GM21526 (cell line): ENCODE data around the gene MFSD2B.
"Not testable (repeated sequence)": the region's sequence is repeated elsewhere in the genome, so short reads cannot be mapped to it uniquely, and the experiment has no call there.

Source experiments
- ATAC-seq: cut with Tn5 transposase; IDR thresholded peaks from one replicate; pipeline ENCODE4 v1.9.1; 2021; ENCODE audit warnings: moderate library complexity; ENCODE audit not compliant: unreplicated experiment, low FRiP score

MFSD2B gene, protein sequence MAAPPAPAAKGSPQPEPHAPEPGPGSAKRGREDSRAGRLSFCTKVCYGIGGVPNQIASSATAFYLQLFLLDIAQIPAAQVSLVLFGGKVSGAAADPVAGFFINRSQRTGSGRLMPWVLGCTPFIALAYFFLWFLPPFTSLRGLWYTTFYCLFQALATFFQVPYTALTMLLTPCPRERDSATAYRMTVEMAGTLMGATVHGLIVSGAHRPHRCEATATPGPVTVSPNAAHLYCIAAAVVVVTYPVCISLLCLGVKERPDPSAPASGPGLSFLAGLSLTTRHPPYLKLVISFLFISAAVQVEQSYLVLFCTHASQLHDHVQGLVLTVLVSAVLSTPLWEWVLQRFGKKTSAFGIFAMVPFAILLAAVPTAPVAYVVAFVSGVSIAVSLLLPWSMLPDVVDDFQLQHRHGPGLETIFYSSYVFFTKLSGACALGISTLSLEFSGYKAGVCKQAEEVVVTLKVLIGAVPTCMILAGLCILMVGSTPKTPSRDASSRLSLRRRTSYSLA

GRCh38 chr2:24009680-24010476 lies at the start of gene MFSD2B:
MFSD2B (plus strand) TSS chr2:24010085; CDS start chr2:24010097, 12 bp downstream.
- ATAC-seq: no peak

DNA sequence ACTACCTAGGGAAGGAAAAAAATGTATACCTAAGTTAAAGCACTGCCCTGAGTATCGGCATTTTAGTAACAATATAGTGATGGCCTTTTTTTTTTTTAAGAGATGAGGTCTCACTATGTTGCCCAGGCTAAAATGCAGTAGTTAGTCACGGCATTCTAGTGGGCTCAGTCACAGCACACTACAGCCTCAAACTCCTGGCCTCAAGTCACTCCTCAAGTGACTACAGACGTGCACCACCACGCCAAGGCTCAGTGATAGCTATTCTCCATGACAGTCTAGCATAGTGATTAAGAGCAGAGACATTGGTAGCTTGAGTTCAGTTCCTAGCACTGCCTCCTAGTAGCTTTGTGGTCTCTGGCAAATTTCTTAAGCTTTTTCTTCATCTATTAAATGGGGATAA lies 42.0 kb upstream of the MFSD2B start:
- no peak for ATAC-seq

GRCh38 chr2:23976883-23977282 lies 33.0 kb upstream of the MFSD2B start:
- no peak for ATAC-seq

- ATAC-seq: no peak
Measured at GRCh38 chr2:23988371-23988770, 21.5 kb upstream of the MFSD2B start.

DNA sequence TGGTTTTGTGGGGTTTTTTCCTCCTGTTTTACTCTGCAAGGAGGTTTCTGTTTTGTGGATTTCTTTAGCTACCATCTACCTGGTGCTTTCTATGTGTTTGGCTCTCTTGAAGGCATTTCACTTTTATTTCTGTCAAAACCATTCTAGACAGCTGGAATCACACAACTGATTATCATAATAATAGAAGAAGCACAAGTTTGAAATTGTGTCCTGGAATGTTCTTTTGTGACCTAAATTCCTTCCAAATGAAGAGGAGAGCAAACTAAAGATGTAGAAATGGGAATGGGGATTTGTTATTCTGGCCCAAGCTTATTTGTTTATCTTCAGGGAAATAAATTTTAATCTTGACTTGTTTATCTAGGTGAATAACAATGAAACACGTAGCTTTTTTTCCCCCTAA lies 17.0 kb upstream of the MFSD2B start:
- no peak for ATAC-seq

- ATAC-seq: no peak
Measured at GRCh38 chr2:23993736-23994269, 16.1 kb upstream of the MFSD2B start.

- ATAC-seq: no peak
Measured at GRCh38 chr2:23994567-23994966, 15.3 kb upstream of the MFSD2B start.

DNA sequence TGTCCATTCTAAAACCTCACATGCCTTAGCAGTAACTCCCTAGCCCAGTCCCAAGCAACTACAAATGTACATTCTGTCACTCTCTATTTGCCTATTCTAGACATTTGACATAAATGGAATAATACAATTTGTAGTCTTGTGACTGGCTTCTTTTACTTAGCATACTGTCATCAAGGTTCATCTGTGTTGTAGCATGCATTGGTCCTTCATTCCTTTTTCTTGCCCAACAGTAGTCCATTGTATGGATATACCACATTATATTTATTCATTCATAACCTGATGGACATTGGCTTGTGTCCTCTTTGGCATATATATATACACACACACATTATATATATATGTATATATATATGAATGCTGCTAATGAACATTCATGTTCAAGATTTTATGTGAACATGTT lies 2.2 kb upstream of the MFSD2B start:
- ATAC-seq: no peak

DNA sequence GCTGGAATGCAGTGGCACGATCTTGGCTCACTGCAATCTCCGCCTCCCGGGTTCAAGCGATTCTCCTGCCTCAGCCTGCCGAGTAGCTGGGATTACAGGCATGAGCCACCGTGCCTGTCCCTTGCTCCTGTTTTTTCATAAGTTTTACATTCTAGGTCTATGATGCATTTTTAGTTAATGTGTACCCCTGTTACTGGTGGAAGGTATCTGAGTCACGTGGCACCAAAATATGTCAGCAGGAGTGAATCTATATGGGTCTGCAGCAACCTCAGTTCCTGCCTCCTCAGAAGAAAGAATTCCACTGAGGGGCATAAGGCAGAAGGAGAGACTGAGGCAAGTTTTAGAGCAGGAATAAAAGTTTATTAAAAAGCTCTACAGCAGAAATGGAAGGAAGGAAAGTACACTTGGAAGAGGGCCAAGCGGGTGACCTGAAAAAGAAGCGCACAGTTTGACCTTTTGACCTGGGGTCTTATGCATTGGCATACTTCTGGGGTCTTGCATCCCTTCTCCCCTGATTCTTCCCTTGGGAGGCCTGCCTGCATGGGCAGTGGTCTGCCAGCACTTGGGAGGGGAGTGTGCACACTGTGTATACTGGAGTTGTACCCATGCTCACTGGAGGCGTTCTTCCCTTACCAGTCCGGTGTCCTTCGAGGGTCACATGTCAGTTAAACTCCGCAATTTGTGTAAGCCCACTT lies 1.1 kb upstream of the MFSD2B start:
- no peak for ATAC-seq

DNA sequence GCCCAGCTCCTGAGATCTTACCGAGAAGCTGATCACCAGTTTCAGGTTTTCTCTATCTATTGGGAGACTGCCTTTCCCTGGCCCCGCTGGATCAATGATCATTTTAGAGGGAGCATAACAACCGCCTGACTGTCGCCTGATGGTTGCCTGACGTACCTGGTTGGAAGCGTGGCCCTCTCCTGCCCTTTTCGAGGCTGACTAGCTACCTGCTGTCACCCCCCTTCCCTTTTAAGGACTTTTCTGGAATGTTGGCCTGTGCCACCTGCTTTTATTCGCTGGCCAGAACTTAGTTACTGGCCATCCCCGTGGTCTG lies 562 bp upstream of the MFSD2B start:
- ATAC-seq: no peak

GRCh38 chr2:24010477-24011249 lies 778 bp downstream of the MFSD2B start:
- ATAC-seq: no peak

DNA sequence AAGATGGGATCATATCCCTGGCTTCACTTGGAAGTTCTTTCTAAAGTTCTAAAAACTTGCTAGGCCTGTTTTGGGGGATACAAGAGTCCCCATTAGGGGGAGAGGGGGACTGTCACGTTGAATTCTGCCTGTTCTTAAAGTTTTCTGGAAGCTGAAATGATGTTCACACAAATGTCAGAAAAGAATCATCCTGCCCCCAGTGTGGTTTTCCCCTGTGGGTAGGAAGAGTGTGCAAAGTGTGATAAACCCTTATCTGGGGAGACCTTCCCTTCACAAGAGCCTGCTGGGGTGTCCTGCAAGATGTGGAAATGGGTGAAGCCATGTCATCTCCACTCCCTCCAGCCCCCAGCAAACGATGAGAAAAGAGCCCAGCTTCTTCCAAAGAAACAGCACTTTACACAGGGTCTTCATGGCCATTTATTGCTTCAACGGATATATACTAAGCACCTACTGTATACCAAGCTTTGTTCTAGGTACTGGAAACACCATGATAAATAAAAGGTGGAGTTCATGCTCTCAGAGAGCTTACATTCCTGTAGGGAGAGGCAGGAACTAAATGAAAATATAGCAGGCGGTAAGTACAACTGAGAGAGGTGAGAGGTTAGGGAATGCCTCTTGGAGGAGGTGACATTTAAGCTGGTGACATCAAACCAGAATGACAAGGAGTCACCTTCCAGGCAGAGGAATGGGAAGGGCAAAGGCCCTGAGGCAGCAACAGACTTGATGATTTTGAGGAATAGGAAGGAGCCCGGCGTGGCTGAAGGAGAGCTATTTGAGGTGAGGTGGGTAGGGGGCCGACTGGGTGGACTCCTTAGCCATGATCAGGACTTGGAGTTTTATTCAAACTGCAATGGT lies 1.6 kb downstream of the MFSD2B start:
- ATAC-seq: no peak

DNA sequence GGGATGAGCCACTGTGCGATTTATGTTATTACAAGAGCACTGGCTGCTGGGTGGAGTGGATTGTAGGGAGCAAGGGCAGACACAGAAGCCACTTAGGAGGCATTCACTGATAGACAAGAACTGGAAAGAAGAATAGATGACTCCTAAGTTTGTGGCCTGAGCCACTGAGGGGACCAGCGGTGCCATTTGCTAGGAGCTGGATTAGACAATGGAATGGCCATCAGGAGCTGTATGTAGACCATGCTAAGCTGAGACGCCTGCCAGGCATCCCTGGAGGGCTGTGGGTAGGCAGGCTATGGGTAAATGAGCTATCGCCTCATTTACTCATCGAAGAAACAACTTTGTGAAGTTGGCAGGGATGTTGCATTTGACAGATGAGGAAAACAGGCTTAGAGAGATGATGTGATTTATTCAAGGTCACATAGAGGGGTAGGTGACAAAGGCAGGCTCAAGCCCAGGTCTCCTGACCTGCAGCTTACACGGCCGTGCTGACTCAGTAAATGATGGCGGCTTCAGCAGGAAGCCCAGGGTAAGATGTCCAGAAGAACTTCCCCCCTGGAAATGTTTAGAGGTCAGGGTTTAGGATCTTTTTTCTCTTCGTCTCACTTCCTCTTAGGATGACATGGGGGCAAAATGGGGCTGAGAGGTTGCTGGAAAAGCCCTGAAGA lies 2.8 kb downstream of the MFSD2B start:
- no peak for ATAC-seq

DNA sequence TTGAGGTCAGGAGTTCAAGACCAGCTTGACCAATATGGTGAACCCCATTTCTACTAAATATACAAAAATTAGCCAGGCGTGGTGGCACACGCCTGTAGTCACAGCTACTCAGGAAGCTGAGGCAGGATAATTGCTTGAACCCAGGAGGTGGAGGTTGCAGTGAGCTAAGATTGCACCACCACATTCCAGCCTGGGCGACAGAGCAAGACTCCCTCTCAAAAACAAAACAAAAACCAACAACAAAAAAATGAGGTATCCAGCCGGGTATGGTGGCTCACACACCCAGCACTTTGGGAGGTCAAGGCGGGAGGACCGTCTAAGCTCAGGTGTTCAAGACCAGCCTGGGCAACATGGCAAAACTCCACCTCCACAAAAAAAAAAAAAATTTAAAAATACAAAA lies 5.0 kb downstream of the MFSD2B start:
- not testable (repeated sequence) for ATAC-seq

DNA sequence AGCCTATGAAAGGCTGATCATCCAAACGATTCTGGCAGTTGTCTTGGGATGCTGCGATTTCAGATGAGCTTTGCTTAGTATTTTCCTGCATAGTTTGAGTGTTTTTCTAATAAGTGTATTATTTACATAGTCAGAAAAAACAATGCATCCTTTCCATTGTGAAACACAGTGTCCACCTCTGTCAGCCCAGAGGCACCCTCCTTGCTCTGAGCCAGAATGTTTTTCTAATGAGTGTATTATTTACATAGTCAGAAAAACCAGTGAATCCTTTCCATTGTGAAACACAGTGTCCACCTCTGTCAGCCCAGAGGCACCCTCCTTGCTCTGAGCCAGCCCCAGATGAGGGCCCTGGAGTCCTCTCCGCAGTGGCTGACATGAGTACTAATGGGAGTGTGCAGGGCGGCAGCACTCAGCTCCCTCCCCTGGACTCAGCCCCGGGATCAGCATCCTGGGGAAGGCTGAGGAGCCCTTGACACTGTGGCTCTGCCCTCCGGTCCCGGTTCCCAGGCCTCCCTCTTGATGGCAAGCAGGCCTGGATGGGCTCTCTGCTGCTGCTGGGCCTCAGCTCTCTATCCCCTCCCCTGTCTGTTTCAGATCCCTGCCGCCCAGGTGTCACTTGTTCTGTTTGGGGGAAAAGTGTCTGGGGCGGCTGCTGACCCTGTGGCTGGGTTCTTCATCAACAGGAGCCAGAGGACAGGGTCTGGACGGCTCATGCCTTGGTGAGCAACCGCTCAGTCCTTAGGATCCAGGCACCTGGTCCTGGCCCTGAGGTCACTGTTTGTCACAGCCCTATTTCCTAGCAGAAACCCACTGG lies 5.9 kb downstream of the MFSD2B start:
- no peak for ATAC-seq

DNA sequence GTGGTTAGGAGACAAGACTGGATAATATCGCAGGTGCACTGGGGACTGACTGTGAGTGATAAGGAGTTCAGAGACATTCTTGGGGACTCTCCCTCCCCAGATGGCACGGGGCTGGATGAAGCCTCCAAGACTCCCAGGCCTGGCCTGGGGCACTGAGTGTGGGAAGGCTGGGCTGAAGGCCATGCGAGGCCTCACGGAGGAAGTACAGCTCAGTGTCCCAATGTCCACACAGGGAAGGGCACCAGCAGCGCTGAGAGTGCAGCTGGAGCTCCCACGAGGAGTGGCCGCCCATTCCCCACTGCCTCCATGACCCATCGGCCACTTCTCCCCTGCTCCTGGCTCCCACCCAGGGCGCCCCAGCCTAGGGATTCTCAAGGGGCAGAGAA lies 6.5 kb downstream of the MFSD2B start:
- ATAC-seq: no peak

DNA sequence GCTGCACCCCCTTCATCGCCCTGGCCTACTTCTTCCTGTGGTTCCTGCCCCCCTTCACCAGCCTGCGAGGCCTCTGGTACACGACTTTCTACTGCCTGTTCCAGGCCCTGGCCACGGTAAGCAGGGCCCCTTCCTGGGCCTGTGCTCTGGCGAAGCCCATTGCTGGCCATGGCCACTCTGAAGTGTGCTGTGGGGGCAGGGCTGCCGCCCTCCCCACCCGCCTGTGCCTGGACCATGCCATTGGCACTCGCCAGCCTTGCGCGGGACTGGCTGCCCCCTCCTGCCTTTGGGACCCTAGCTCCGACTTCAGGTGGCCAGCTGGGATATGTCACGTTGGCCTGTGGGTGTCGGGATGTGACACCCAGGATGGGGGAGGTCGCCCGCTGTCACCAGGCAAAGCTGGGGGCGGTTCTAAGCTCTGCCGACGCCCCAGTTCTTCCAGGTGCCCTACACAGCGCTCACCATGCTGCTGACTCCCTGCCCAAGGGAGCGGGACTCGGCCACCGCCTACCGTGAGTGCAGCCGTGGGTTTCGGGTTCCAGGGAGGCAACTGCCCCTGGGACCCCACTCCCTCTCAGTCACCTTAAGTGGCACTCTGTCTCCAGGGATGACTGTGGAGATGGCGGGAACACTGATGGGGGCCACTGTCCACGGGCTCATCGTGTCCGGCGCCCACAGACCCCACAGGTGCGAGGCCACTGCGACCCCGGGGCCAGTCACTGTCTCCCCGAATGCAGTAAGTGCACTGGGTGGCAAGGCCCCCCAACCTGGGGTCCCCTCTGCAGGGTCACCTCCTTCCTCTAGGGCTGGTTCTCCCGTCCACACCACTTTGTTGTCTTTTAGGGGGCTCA lies 7.2 kb downstream of the MFSD2B start:
- ATAC-seq: no peak
